Measurements from ENCODE around the gene NTRK3. TPM values are rescaled to one million over a fixed set of nuclear protein-coding genes. Genes with fewer than 3 reads are reported as not detected.

NTRK3 gene
- total and polyA plus RNA-seq, 2 of the 13 experiments (the other 11 are each of a cell fraction or from before 2014, with no cell fraction given), result not detected

GRCh38 chr15:88028024-88028423 lies 228.5 kb downstream of the NTRK3 start:
- ChIA-PET POLR2A (no interaction called here), CTCF (ENCODE audit: low intra/inter-chr PET ratio, low total read pairs) (no interaction called here)
- Histone ChIP-seq H3K4me1 (ENCODE audit: insufficient read depth, low read length) (no peaks in the 10 kb centered on the region), H3K9ac (ENCODE audit: insufficient read depth, low read depth, low read length) (no peak overlapping the region), H3K4me2 (ENCODE audit: low read depth, low read length) (no peak overlapping the region), H4K20me1 (ENCODE audit: insufficient read depth, low read length) (no peaks in the 10 kb centered on the region), H3K4me3 (replicated peaks in 1 of 3; ENCODE audit: insufficient read depth in 1 of 3, low read depth in 2 of 3, low read length in 3 of 3) (no peak overlapping the region), H3K9me3 (ENCODE audit: low read length) (no peaks in the 10 kb centered on the region), H3K27me3 (ENCODE audit: control insufficient read depth in 1 of 2, insufficient read depth in 2 of 2, low read length in 2 of 2) (no peaks in the 10 kb centered on the region), H3K79me2 (ENCODE audit: insufficient read depth, low read length) (no peaks in the 10 kb centered on the region), H3K27ac (ENCODE audit: extremely low read length, insufficient read depth, low read length) (no peak overlapping the region), H2AFZ (ENCODE audit: low read length) (no peak overlapping the region), H3K36me3 (replicated peaks in 1 of 2; ENCODE audit: control insufficient read depth in 1 of 2, insufficient read depth in 2 of 2, low read length in 2 of 2) (no peaks in the 10 kb centered on the region)
- BruUV-seq (replicated peaks), result no TSS peak
- no peak for DNase-seq (ENCODE audit: low spot score)
- intact Hi-C loops (cut with micrococcal nuclease; ENCODE audit: unreplicated experiment), result no loop called here
- 4% methylated on average over 3 of the region's 3 CpGs for WGBS (ENCODE audit: low lambda C conversion rate)
- FAIRE-seq, result no peak
- no peak for ATAC-seq
- in situ Hi-C loops (cut with HindIII; ENCODE audit: extremely low pct_ligation_motif_present, low pct_unique_long_range_greater_than_20kb), result no loop called here
- TF ChIP-seq SOX5 (CRISPR knock-in tag; IDR thresholded peaks at IDR 0.05; ENCODE audit: borderline replicate concordance) (no peak), ZNF224 (CRISPR knock-in tag; IDR thresholded peaks at IDR 0.05) (no peak), IKZF4 (CRISPR knock-in tag; IDR thresholded peaks at IDR 0.05; ENCODE audit: borderline replicate concordance, low read depth, not compliant biosample characterization) (no peak), ZNF101 (CRISPR knock-in tag; IDR thresholded peaks at IDR 0.05; ENCODE audit: borderline replicate concordance, low read depth) (no peak), ZSCAN20 (CRISPR knock-in tag; IDR thresholded peaks at IDR 0.05; ENCODE audit: borderline replicate concordance) (no peak), HNF4G (IDR thresholded peaks at IDR 0.05; ENCODE audit: borderline replicate concordance, low read depth, low read length) (no peak), HNF4G (CRISPR knock-in tag; IDR thresholded peaks at IDR 0.05; ENCODE audit: borderline replicate concordance, low read depth) (no peak), ISL2 (CRISPR knock-in tag; IDR thresholded peaks at IDR 0.05) (no peak), PHB2 (IDR thresholded peaks at IDR 0.05; ENCODE audit: partially characterized antibody) (no peak), ZNF205 (CRISPR knock-in tag; IDR thresholded peaks at IDR 0.05) (no peak), EZH2 (conservative IDR thresholded peaks at IDR 0.05; ENCODE audit: low read depth, low read length) (no peak), IRX3 (CRISPR knock-in tag; IDR thresholded peaks at IDR 0.05; ENCODE audit: borderline replicate concordance, low read depth) (no peak), PPARG (CRISPR knock-in tag; conservative IDR thresholded peaks at IDR 0.05) (no peak), NFATC3 (CRISPR knock-in tag; IDR thresholded peaks at IDR 0.05) (no peak), NCOR1 (IDR thresholded peaks at IDR 0.05; ENCODE audit: borderline replicate concordance, low read length) (no peak)
- TF ChIP-seq, protein P1, sequence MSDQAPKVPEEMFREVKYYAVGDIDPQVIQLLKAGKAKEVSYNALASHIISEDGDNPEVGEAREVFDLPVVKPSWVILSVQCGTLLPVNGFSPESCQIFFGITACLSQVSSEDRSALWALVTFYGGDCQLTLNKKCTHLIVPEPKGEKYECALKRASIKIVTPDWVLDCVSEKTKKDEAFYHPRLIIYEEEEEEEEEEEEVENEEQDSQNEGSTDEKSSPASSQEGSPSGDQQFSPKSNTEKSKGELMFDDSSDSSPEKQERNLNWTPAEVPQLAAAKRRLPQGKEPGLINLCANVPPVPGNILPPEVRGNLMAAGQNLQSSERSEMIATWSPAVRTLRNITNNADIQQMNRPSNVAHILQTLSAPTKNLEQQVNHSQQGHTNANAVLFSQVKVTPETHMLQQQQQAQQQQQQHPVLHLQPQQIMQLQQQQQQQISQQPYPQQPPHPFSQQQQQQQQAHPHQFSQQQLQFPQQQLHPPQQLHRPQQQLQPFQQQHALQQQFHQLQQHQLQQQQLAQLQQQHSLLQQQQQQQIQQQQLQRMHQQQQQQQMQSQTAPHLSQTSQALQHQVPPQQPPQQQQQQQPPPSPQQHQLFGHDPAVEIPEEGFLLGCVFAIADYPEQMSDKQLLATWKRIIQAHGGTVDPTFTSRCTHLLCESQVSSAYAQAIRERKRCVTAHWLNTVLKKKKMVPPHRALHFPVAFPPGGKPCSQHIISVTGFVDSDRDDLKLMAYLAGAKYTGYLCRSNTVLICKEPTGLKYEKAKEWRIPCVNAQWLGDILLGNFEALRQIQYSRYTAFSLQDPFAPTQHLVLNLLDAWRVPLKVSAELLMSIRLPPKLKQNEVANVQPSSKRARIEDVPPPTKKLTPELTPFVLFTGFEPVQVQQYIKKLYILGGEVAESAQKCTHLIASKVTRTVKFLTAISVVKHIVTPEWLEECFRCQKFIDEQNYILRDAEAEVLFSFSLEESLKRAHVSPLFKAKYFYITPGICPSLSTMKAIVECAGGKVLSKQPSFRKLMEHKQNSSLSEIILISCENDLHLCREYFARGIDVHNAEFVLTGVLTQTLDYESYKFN (CRISPR knock-in tag; conservative IDR thresholded peaks at IDR 0.05), result no peak
- TF ChIP-seq, protein P2, sequence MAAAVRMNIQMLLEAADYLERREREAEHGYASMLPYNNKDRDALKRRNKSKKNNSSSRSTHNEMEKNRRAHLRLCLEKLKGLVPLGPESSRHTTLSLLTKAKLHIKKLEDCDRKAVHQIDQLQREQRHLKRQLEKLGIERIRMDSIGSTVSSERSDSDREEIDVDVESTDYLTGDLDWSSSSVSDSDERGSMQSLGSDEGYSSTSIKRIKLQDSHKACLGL (CRISPR knock-in tag; IDR thresholded peaks at IDR 0.05), result no peak
- TF ChIP-seq, protein P3, sequence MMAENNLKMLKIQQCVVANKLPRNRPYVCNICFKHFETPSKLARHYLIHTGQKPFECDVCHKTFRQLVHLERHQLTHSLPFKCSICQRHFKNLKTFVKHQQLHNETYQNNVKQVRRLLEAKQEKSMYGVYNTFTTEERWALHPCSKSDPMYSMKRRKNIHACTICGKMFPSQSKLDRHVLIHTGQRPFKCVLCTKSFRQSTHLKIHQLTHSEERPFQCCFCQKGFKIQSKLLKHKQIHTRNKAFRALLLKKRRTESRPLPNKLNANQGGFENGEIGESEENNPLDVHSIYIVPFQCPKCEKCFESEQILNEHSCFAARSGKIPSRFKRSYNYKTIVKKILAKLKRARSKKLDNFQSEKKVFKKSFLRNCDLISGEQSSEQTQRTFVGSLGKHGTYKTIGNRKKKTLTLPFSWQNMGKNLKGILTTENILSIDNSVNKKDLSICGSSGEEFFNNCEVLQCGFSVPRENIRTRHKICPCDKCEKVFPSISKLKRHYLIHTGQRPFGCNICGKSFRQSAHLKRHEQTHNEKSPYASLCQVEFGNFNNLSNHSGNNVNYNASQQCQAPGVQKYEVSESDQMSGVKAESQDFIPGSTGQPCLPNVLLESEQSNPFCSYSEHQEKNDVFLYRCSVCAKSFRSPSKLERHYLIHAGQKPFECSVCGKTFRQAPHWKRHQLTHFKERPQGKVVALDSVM (CRISPR knock-in tag; IDR thresholded peaks at IDR 0.05), result no peak
- TF ChIP-seq, protein P4, sequence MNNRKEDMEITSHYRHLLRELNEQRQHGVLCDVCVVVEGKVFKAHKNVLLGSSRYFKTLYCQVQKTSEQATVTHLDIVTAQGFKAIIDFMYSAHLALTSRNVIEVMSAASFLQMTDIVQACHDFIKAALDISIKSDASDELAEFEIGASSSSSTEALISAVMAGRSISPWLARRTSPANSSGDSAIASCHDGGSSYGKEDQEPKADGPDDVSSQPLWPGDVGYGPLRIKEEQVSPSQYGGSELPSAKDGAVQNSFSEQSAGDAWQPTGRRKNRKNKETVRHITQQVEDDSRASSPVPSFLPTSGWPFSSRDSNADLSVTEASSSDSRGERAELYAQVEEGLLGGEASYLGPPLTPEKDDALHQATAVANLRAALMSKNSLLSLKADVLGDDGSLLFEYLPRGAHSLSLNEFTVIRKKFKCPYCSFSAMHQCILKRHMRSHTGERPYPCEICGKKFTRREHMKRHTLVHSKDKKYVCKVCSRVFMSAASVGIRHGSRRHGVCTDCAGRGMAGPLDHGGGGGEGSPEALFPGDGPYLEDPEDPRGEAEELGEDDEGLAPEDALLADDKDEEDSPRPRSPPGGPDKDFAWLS (CRISPR knock-in tag; IDR thresholded peaks at IDR 0.05; ENCODE audit: borderline replicate concordance), result no peak
